Activated CD4-positive, alpha-beta T cell treated with anti-CD3 and anti-CD28 coated beads for 24 hours (primary cell): ENCODE measurements around the gene PID1.

ENCODE experiments used
- DNase-seq, 2 donors: peaks; one replicate each; pipeline ENCODE4 v3.0.0-alpha.2; 2020; ENCODE audit warnings: low read depth in 2 of 2

PID1 gene, protein sequence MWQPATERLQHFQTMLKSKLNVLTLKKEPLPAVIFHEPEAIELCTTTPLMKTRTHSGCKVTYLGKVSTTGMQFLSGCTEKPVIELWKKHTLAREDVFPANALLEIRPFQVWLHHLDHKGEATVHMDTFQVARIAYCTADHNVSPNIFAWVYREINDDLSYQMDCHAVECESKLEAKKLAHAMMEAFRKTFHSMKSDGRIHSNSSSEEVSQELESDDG

DNA sequence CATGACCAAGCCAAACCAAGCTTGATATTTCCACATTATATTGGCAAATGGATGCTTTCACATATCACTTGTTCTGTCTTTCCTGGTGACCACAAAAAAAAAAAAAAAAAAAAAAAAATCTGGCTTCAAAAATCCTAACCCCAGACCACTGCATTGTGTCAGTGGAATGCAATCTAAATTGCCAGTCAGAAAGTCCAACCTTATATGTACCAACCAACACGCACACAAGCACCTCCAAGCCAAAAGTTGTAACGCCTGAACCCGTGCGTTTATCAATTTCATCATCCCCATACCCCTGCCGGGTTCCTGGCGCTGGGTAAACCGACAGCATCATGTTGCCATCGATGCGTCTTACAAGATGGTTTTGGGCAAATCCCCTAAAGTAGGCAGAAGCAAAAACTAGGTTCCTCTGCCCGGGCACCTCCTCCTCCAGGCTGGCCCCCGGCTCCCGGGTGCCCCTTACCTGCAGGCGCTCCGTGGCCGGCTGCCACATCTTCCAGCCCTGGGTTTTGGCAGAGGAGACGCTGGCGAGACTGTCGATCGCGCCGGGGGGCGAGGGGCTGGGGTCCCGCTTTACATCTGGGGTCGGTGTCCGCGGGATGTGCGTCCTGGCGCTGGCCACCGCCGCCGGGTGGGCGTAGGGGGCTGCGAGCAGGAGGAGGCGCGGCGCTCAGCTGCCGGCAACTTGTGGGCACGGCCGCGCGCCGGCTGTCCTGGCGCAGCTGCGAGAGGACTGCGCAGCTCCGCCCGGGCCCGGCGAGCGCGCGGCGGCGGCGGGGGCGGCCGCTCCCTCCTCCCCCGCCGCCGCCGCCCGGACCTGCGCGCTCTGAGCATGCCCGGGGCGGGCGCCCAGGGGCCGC, at the start of gene PID1:
Gene PID1 (minus strand): TSS at position 737 of the 860 bp plus-strand sequence. CDS start 244 bp downstream, at position 493.
- no peak for DNase-seq

DNA sequence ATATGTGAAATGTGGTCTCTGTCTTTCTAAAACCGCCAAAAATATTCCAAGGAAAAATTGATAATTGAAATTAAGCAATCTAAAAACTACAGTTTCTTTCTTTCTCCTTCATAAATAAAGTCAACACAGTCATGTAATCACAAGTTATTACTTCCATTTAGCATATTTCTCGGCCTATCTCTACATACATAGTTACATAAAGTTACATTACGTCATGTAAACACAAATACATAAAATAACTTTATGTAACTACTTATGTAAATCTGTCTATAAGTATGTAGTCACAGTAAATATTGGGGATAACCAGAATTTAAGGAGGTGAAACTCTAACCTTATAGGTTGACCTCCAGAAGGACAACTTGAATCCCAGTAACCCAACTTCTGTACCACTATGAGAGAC, 48.5 kb upstream of the PID1 start:
- DNase-seq = no peak

DNA sequence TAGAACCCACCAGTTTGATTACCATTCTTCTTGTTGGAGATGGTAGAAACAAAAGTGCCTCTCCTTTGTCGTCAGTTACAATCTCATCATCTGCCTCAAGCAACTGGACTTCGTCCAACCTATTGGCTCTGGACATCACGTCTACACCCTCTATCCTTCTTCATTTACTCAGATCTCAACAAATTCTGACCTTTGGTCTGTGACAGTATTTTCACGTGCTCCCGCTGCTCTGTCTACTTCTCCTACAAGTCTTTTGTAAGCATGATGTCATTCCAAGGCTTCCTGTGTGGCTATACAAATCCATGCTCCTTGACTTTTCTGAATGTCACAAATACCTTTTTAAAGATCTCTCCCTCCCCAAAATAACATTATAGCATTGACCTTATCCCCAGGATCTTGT, 43.0 kb upstream of the PID1 start:
- DNase-seq = no peak

DNA sequence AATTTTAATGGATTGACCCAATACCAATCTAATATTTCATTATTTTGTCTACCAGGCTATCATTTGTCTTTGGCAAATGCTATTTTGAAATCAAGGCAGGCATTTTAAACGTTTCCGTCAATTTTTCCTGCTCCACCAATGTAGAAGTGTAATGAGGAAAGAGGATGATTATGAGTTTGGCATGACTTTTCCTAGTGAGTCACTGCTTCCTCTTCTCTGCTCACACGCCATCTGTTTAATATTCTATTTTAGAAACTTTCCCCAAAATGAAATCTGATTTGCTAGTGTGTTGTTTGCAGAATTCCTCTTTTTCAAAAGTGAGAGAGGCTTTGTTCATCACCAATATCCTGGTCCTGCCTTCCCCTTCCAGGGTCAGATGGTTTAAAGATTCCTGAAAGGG, 42.5 kb upstream of the PID1 start:
- DNase-seq = no peak

DNA sequence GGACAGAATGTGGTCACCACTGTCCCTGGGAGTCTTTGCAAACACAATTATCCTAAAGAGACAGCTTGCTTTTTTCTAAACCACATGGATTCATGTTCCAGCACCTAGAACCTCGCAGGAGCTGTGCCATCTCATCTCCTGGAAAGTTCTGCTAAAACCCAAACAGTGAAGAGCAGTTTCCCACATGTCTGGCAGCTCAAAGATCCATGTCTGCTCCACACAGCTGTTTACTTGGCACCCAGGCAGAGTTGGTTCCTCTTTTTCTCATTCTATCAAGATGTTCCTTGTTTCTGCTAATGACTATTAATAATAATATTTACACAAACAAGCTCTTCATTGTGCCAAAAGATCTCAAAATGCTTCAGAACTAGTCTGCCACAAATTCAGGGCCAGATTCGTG, 30.1 kb upstream of the PID1 start:
- DNase-seq = no peak

DNA sequence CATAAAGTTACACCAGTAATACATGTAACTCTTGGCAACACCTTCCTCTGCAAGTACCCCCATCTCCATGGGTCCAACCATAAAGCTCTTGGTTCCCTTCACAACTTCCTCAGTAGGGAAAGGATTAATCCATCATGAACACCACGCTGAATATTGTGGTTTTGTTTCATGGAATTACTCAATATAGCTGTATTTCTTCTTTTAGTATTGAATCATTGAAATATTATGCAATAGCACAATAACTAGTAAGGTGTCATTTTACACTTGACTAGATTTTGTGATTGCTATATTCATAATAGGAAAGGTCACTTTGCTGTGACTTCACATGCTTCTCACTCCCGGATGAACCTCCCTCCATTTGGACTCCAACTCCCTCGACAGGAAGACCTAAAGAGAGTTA, 29.7 kb upstream of the PID1 start:
- DNase-seq = no peak

DNA sequence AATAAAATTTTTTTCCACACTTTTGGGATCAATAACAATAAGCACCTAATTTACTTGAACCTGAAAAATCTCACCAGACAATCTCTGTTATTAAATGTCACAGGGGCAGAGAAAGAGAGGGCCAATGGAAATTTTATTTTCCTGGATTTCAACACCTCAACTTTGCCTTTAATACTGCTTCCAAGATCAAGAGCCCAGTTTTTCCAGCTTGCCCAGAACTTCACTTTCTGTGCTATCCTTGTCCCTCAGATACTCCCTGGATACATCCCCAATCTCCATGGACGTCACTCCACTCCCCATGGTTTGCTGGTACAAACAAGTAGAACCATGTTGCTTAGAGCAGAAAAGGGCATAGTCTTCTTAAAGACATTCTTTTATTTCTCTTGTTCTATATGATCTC, 29.3 kb upstream of the PID1 start:
- no peak for DNase-seq

DNA sequence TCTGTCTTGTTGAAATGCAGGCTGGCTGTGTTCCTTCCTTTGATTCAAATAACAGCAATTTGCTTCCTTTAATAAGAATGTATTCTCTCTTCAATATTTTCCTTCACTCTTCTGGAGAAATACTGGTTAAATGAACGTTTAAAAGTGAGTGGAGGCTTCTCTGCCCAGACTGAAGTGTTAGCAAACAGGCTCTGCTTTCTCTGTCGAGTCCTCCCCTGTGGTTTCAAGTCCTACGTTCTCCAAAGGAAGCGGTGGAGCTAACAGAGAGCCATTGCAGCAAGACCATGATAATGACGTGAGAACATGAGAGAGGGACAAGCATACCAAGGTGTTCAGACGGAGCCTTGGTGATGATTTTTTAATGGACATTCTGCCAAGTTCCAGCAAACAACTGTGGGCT, 26.2 kb upstream of the PID1 start:
- DNase-seq = no peak

DNA sequence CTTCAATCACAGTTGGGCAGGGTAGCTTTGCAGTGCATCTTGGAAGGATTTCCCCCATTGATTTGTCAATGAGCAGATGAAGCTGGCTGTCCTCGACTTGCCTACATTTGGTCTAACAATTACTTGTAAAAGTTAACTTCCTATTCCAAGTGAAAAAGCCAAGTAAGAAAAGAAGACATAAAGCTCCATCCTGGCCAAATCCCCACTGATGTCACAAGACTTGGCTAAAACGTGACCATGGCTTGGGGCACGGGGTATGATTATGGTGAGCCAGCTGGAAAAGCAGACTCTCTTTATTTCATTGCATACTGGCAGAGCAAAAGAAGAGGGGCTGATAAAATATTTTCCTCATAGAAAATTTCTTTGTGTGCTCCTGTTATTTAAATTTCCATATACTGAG, 25.4 kb upstream of the PID1 start:
- DNase-seq = no peak

DNA sequence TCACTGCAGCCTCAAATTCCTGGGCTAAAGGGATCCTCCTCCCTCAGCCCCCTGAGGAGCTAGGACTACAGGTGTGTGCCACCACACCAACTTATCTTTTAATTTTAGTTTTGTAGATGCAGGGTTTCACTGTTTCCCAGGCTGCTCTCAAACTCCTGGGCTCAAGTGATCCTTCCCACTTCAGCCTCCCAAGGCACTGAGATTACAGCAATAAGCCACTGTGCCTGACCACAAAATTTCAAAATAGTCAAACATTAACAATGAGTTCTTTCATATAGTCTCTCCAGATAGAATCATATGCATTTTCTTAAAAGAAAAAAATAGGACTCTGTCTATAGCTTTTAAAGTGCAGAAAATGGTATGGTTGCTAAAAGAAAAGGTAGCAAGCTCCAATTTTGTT, 24.9 kb upstream of the PID1 start:
- no peak for DNase-seq

DNA sequence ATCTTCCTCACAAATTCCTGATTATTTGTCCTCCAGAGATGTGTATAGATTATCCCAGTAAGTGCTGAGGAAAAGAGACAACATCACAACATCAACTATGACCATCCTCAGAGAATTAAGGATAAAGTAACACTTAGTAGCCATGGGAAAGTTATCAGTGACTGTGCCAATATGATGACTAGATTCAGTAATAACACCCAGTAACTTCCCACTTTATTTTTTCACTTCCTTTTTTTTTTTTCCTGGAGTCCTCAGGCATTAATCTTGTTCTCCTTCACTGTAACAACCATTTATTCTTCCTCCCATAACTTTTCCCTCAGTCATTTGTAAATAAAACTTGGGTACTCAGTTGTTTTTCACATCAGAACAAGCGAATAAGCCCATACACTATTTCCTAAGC, 16.7 kb upstream of the PID1 start:
- DNase-seq = no peak

DNA sequence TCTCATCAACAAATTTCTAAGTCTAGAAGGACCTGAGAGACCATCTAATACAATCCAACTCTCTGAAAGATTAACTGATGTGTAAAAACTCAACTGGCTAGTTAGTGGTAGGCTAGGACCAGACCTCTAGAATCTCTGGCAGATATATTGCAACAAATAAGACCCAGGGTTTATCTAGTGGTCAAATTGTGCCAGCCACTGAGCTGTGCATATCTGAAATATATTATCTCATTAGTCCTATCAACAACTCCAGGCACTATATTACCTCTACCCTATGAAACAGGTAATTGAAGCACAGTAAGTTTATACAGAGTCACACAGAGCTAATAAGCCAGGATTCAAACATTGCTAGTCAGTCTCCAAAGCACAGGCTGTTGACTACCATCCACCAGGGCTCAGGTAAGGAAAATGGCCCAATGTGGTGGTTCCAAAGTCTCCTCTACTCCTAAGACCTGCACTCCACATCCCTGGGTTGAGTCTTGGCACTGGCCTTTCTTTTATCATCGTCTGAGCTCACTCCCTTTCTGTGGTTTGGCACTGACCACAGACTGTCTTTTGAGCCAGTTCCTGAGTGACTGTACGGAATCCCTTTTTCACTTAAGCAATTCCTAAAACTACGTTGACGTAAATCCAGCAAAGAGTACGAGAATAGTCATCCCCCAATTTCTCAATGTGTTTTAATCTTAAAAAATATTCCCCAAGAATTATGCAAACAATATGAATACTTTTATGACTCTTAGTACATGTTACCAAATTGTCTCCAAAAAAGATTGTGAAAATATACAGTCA, 11.9 kb upstream of the PID1 start:
- no peak for DNase-seq

DNA sequence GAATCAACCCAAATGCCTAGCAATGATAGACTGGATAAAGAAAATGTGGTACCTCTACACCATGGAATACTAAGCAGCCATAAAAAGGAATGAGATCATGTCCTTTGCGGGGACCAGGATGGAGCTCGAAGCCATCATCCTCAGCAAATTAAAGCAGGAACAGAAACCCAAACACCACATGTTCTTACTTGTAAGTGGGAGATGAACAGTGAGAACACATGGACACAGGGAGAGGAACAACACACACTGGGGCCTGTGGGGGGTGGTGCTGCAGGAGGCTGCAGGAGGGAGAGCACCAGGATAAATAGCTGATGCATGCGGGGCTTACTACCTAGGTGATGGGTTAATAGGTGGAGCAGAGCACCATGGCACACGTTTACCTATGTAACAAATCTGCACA, 8.4 kb upstream of the PID1 start:
- DNase-seq = no peak

DNA sequence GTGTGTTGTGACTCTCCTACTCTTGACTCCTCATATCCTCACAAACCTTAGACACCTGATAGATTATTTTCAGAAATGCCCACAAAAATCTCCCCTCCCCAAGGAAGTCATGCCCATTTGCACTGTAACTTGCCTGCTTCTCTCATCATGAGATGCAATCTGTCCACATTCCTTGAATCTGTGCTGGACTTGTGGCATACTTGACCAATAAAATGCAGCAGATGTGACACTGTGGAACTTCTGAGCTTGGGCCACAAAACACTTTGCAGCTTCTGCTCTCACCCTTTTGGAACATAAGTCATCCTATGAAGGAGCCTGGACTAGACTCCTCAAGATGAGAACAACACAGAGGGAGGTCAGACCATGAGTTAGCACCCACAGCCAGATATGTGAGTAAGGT, 4.4 kb upstream of the PID1 start:
- no peak for DNase-seq

DNA sequence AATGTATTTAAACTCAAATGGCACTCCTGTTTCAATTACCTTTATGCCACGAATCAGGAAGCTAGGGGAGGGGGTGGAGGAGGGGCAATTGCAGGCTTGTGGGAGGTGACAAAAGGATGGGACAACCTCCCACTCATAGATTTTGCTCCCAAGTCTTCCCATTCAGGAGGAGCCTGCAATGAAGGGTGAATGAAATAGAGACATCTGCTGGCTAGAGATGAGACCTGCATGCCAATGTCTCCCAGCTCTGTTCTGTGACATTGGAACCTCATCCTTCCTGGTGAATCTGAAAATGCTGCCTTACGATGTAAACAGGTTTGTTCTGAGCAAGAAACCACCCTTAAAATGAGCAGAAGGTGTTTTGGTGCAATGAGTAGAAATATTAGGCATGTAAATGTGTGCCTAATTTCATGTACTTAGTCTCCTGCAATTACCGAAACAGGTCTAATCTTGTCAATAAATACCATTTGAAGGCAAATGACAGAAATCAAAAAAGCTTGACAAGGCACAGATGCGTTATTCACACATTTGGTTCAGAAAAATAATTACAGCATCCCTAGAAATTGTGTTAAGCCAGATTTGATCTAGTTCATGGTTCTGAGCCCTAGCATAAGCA, 2.7 kb upstream of the PID1 start:
- no peak for DNase-seq

DNA sequence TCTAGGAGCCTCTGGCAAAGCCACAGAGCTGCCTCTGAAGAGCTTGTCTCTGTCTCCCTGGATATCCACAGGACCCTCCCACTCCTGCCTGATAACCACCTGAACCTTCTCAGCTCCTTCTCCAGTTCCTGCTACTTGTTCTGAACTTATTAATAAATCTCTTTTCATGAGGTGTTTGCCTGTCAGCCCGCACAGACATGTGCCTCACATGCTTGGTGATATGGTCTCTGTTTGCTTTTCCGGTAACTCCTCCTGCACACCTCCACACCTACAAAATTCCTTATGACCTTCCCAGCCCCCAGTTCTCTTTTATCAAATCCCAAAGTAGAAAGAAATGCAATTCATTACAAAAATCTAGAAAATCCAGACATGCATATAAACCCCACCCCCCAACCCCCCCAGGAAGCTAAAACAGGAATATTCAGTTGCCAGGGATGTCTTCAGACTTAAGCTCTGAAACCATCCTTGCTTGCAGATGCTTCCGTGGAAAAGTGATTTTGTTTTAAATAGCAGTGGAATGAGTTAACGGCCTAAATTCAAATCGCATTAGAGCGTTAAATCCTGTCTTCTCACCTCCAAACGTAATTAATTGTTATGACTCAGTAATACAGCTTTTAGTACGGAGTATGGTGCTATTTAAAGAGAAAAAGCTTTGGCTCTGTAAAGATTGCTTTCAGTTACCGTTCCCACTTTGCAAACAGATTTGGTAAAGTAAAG, 2.1 kb upstream of the PID1 start:
- no peak for DNase-seq

DNA sequence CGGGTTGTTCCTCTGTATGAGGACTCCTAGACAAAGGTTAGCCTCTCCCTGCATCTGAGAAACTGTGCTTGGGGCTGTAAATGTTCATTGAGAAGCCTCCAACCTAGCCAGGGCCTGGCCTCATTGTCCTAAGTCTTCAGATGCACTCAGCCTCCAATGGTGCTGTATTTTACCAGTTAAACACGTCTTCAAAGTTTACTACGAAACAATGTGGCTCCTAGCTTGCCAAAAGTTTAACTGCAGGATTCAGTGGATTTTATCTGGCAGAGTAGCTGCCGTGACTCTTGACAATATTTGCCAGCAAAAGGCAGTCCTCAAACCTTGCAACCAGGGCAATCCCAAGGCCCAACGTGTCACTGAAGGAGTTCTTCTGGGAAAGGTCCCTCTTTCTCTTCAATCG, 1.1 kb downstream of the PID1 start:
- DNase-seq = no peak

DNA sequence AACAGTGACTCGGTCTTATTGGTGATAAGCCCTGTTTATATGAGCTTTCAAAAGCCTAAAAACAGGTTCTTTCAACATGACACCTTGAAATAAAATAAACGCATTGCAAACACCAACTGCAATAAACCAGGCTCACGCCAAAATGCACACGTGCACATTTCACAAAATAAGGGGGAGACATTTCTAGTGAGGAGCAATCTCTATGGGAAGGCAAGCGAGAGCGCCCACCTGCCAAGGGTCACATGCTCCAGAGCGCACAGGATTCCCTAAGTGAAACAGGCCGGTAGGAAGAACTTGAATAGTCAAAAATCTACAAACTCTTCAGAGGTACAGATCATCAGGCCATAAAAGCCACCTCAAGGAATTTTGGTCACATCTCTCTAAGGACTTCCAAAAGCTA, 1.9 kb downstream of the PID1 start:
- no peak for DNase-seq

DNA sequence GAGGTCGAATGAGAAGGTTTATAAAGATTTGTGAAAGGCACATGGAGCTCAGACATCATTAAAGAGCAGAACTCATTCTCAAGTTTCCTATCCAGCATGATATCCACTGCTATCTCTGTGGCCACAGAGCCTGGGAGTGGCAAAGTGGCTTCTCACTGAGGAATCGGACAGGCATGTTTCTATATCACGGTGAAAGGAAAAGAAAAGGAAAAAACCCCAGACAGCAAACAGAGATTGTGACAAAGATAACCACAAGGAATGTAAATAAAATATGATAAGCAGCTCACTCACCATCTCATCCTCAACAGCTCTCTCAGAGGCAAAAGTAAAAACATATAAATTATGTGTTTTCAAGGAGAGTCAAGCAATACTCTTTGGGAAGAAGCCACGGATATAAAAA, 2.5 kb downstream of the PID1 start:
- no peak for DNase-seq

DNA sequence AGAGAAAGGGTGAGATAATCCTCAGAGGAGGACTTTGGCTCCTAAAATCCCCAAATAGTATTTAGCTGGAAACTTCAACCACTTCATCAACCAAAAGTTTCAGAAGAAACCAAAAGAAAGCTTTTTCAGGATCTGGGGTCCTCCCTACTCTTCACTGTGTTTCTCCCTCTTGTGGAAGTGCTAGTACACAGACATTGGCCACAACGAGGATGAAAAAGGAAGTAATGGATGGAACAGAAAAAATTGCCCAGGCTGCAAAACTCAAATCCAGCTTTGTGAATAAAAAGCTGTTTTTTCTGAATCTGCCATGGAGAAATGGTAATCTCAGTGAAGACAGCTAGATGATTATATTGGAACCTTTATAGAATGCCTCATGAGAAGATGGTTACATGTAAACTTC, 4.0 kb downstream of the PID1 start:
- no peak for DNase-seq

DNA sequence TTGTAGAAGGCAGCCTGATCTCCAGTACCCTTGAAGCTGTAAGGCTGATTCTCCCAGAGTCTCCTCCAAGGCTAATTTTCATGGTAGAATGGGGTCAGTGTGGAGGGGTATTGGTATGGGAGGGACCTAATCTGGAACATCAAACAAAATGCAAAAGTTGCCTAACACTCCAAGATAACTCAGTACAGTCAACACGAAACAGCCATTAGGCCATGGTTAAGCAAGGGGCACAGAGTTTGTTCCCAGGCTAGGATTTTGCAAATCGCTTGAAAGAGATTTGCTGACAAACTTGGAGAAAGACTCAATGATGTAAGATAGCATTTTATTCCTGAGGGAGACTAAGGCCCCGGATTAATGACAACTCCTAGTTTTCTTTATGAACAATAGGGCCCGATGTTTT, 5.4 kb downstream of the PID1 start:
- no peak for DNase-seq

DNA sequence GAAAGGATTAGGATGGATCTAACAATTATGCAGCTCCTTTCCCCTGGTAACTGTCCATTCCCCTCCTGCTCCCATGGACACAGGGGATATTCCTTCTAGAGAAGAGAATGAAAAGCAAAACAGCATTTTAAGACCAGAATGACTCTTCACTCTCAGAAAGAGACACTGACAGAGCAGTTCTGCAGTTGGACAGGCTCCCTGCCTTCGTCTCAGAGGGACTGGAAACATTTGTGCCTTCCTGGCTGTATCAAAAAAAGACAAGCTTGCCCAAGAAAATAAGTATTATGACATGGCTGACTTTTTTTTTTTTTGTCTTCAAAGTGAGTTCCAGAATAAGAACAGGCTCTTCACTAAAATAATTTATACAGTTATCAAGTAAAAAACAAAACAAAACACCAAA, 9.5 kb downstream of the PID1 start:
- no peak for DNase-seq
